Activated naive CD4-positive, alpha-beta T cell (primary cell): ENCODE measurements around the gene FAM120B.

ENCODE experiments used
- DNase-seq, 4 experiments: peaks; one replicate each; lab custom pipeline; 2025; lab: John Stamatoyannopoulos, UW

The FAM120B gene

DNA sequence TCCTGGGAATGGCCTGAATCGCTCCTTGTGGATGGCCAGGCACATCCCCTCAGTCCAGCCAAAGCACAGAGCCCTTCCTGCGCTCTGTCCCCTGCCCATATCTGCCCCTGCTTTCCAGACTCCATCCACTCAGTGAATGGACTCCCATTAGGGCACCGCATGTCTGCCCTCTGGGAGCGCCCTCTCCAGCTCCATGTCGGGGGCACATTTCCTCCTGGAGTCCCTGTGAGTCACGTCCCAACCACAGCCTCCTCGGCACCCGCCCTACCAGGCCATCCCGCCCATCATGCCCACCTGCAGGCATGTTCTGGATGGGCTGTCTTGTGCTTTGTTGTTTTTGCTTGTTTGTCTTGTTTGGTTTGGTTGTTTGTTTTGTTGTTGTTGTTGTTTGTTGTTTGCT is 149.8 kb downstream of the FAM120B start:
- DNase-seq: no peak
